ENCODE data around the gene BDKRB1. TPM values are rescaled to one million over a fixed set of nuclear protein-coding genes. Genes with fewer than 3 reads are reported as not detected.

The BDKRB1 gene
- total RNA-seq, 4 donors from 2014 or later, result 0.51 TPM; not detected in 3

DNA sequence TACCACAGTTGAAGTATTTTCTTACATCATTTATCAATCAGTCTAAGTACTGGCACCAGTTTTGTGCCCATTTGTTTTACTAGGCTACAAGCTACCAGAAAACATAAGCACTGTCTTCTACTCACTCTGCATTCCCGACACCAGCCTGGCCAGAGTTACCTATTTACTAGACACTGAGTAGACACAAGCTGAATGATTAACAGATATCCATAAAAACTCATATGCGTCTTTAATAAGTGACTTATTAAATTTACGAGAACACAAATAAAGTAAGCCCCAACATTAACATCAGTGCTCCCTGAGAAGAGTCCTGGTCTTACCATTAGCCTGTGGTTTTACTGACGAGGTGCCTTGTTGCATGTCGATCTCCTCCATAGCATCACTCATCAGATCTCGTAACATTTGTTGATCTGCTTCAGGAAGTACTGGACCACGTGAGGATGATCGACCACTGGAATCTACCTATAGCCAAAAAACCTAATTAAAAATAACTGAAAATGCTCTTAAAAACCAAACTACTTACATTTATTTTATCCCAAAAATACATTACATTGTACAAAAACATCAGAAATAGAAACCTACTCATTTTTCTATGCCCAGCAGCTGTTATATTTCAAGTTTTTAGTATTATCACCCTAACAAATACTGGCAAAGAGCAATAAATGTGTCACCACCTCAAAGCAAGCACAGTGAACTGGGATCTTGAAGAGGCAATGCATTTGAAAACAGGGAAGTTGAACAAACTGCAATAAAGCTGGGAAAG, 53.3 kb downstream of the BDKRB1 start:
- TF ChIP-seq, protein P1, sequence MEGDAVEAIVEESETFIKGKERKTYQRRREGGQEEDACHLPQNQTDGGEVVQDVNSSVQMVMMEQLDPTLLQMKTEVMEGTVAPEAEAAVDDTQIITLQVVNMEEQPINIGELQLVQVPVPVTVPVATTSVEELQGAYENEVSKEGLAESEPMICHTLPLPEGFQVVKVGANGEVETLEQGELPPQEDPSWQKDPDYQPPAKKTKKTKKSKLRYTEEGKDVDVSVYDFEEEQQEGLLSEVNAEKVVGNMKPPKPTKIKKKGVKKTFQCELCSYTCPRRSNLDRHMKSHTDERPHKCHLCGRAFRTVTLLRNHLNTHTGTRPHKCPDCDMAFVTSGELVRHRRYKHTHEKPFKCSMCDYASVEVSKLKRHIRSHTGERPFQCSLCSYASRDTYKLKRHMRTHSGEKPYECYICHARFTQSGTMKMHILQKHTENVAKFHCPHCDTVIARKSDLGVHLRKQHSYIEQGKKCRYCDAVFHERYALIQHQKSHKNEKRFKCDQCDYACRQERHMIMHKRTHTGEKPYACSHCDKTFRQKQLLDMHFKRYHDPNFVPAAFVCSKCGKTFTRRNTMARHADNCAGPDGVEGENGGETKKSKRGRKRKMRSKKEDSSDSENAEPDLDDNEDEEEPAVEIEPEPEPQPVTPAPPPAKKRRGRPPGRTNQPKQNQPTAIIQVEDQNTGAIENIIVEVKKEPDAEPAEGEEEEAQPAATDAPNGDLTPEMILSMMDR (IDR thresholded peaks at IDR 0.05; ENCODE audit: low read depth), result no peak

DNA sequence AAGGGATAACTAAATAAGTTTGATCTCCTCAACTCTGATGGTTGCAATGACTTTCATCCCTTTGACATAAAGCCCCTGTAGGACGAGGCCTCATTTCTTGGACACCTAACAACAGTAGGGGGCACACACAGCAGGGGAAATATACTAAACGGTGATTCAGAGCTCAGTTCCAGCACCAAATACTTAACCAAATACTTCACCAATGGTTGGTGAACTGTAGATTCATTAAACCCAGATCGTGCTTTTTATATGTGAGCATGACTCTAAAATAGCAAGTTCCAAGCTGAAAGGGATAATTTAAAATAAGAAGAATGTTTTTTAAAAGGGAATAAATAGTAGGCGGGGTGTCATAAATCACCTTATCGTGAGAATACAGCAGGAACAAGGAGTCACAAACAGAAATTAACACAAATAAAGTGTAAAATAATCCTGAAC, 53.9 kb downstream of the BDKRB1 start:
- TF ChIP-seq, protein P1 (IDR thresholded peaks at IDR 0.05; ENCODE audit: low read depth), result no peak

DNA sequence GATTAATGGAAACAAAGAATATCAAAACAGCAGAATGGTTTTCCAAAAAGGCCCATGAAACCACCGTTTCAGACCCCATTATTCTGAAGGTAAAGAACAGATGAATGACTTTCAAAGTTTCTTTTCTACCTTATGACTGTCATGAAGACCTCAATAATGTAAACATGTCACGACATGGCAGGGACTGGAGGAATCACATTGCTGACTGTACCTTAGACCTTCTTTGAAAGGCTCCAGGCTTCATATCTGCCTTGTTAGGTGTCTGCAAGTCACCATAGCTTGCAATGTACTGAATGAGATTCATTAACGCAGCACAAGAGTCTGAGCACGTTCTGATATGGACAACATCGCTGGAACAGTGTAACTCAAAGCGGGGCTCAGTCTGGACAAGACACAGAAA, 54.9 kb downstream of the BDKRB1 start:
- TF ChIP-seq, protein P1 (IDR thresholded peaks at IDR 0.05; ENCODE audit: low read depth), result no peak

Small RNA genes within 50 kb of the gene (small RNA-seq; reads per million reads assigned to genes)
- not detected for gene CKS1BP1

Other genes starting within 250 kb of the BDKRB1 start
- gene C14orf132, start 216.8 kb upstream of the BDKRB1 start, total RNA-seq, result 1 to 10 TPM; 2.4 to 9.5 (median 4.3) TPM
- gene BDKRB2, start 51.4 kb upstream of the BDKRB1 start, total RNA-seq, result 1 to 10 TPM; 2.1 to 6.2 (median 2.8) TPM
- gene ATG2B, start 107.1 kb downstream of the BDKRB1 start, total RNA-seq, result 10 to 100 TPM; 26.1 to 30.8 (median 28.2) TPM
- gene GSKIP, start 107.3 kb downstream of the BDKRB1 start, total RNA-seq, result 10 to 100 TPM; 11.7 to 20.2 (median 14.9) TPM
- gene AK7, start 135.9 kb downstream of the BDKRB1 start, total RNA-seq, result 10 to 100 TPM in 1 of 4 donors, 1 to 10 TPM in 2, under 1 TPM in 1; 0.85 to 10.2 (median 1.5) TPM
- 100 to 1,000 TPM; 109 to 253 (median 132) TPM for gene PAPOLA, start 246.2 kb downstream of the BDKRB1 start, total RNA-seq